ENCODE measurements around the gene DNAJC24.

DNA sequence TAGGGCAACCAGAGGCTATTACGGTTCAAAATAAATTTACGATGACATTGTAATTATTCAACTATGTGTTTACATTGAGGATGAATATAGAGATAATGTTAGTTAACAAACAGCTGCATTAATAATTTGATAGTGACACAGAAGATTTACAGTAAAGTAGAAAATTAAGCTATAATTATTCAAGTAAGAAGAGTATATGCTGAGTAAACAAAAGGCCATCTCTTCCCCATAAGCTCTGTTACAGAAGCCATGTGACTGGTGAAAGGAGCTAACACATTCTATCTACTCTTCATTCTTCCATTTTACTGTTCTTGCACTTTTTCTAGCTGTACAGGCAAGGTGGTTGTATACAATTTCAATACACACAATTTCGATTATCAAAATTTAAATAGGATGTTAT lies 85.5 kb downstream of the DNAJC24 start:
- TF ChIP-seq POLR2A (IDR thresholded peaks at IDR 0.05) = no peak
- TF ChIP-seq, protein P1, sequence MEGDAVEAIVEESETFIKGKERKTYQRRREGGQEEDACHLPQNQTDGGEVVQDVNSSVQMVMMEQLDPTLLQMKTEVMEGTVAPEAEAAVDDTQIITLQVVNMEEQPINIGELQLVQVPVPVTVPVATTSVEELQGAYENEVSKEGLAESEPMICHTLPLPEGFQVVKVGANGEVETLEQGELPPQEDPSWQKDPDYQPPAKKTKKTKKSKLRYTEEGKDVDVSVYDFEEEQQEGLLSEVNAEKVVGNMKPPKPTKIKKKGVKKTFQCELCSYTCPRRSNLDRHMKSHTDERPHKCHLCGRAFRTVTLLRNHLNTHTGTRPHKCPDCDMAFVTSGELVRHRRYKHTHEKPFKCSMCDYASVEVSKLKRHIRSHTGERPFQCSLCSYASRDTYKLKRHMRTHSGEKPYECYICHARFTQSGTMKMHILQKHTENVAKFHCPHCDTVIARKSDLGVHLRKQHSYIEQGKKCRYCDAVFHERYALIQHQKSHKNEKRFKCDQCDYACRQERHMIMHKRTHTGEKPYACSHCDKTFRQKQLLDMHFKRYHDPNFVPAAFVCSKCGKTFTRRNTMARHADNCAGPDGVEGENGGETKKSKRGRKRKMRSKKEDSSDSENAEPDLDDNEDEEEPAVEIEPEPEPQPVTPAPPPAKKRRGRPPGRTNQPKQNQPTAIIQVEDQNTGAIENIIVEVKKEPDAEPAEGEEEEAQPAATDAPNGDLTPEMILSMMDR (IDR thresholded peaks at IDR 0.05) = no peak
- no peak for TF ChIP-seq POLR2AphosphoS5 (IDR thresholded peaks at IDR 0.05)
- TF ChIP-seq EP300 (IDR thresholded peaks at IDR 0.05) = no peak

All from upper lobe of left lung (tissue), 4 donors.